CD8-positive, alpha-beta memory T cell (primary cell): Measurements from ENCODE around the gene HOXD8. TPM values are rescaled to one million over a fixed set of nuclear protein-coding genes. Genes with fewer than 3 reads are reported as not detected.

Experiments
- CTCF ChIA-PET: fragments of 350-600 bp; sonication (Branson Sonifier 250); formaldehyde crosslinking; loops from one replicate; lab custom pipeline; 2021; ENCODE audit warnings: antibody characterized with exemption; lab: Charles Lee
- POLR2A ChIA-PET: fragments of 350-600 bp; sonication (Branson Sonifier 250); formaldehyde crosslinking; loops from one replicate; lab custom pipeline; 2021; ENCODE audit warnings: antibody characterized with exemption; lab: Charles Lee
- DNase-seq, 5 donors: peaks; one replicate each; pipeline versions ENCODE4 v3.0.0 to v3.0.0-alpha.2; 2020 to 2022; ENCODE audit warnings: mixed read lengths in 1 of 5
- H3K27ac ChIP-seq: one replicate; pipeline ENCODE4 v1.7.0; 2013; ENCODE audit warnings: low read depth, mild to moderate bottlenecking, low read length, moderate library complexity
- H3K27me3 ChIP-seq: 2 replicates; pipeline ENCODE4 v1.7.0; 2013; ENCODE audit warnings: low read length, mild to moderate bottlenecking; ENCODE audit not compliant: insufficient read depth, poor library complexity, severe bottlenecking
- H3K36me3 ChIP-seq: 2 replicates; pipeline ENCODE4 v1.7.0; 2013; ENCODE audit warnings: mild to moderate bottlenecking, low read length, moderate library complexity; ENCODE audit not compliant: insufficient read depth
- H3K4me1 ChIP-seq: 2 replicates; pipeline ENCODE4 v1.7.0; 2013; ENCODE audit warnings: mild to moderate bottlenecking, low read length, moderate library complexity; ENCODE audit not compliant: insufficient read depth
- H3K4me3 ChIP-seq: 2 replicates; pipeline ENCODE4 v1.7.0; 2013; ENCODE audit warnings: mild to moderate bottlenecking, low read length
- H3K9me3 ChIP-seq: 2 replicates; pipeline ENCODE4 v1.7.0; 2013; ENCODE audit warnings: mild to moderate bottlenecking, low read length
- H3K27ac Mint-ChIP-seq, 8 donors: one replicate each; pipeline ENCODE4 v1.8.0; 2020 to 2021; ENCODE audit warnings: mixed read lengths in 8 of 8, mild to moderate bottlenecking in 6 of 8, inconsistent platforms in 3 of 8, moderate library complexity in 3 of 8
- H3K27me3 Mint-ChIP-seq, 2 donors: one replicate each; pipeline ENCODE4 v1.8.0; 2020 to 2021; ENCODE audit warnings: mixed read lengths in 2 of 2, mild to moderate bottlenecking in 1 of 2, moderate library complexity in 1 of 2
- H3K36me3 Mint-ChIP-seq, 3 donors: one replicate each; pipeline ENCODE4 v1.8.0; 2020 to 2021; ENCODE audit warnings: mixed read lengths in 3 of 3, inconsistent platforms in 1 of 3, mild to moderate bottlenecking in 1 of 3
- H3K4me1 Mint-ChIP-seq, 3 donors: one replicate each; pipeline ENCODE4 v1.8.0; 2020 to 2021; ENCODE audit warnings: mixed read lengths in 3 of 3, inconsistent platforms in 1 of 3, mild to moderate bottlenecking in 1 of 3
- H3K4me3 Mint-ChIP-seq, 7 donors: one replicate each; pipeline ENCODE4 v1.8.0; 2020 to 2021; ENCODE audit warnings: mixed read lengths in 7 of 7, mild to moderate bottlenecking in 6 of 7, moderate library complexity in 4 of 7, inconsistent platforms in 2 of 7
- H3K9me3 Mint-ChIP-seq, 5 donors: one replicate each; pipeline ENCODE4 v1.8.0; 2020 to 2022; ENCODE audit warnings: mixed read lengths in 5 of 5, mild to moderate bottlenecking in 3 of 5, moderate library complexity in 2 of 5, inconsistent platforms in 1 of 5
- polyA plus RNA-seq: library from polyadenylated mRNA; unstranded; fragments of 300-500 nt; fragmentation: Illumina TruSeq; gene quantifications from one replicate; pipeline ENCODE4 v1.2.3, GENCODE V29; 2021
- total RNA-seq, 2 experiments: library from RNA; stranded (reverse); gene quantifications; one replicate each; pipeline ENCODE4 v1.2.3, GENCODE V29; 2021

Gene HOXD8
- total and polyA plus RNA-seq, 3 experiments from 2014 or later, result not detected

DNA sequence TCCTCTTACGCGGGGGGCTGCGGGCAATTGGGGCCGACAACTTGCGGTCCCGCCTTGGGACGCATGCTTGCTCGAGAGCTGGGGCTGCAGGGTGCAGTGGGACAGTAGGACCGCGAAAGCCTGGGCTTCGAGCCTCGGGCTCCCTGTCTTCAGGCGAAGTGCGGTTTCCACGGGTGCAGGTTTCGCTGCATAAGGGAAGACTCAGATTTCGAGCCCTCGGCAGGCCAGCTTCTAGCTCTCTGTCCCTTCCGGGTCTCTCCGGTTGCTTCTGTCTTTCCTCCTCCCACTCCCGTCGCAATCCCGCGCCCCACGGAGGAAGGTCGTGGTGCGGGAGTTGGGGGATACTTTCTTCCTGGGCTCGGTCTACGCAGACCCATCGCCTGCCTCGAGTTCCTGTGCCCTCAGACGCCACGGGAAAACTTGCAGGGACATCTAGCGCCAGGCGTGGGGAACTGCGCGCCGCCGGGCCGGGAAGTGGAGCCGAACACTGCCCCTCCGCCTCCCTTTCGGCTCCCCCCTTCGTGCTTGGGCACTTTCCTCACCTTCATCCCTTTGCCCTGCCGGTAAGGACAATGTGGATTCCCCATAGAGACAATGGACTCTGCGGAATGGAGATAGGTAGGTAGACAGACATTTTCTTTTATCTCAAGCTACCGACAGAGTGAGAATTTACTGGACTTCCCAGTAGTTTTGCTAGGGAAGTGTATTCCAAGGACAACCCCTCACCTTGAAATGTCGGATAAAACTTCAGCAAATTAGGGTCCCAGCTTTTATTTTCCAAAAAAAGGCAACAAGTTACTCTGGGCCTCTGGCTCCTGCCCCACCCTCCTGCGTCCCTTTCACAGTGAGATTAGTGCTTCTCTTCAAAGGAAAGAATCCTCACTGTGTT is 41.2 kb upstream of the HOXD8 start:
- no peaks in the 10 kb centered on the region for H3K36me3 ChIP-seq
- H3K27ac ChIP-seq, result no peak overlapping the region
- Mint-ChIP-seq H3K27me3 (peaks cover 88 to 90% of the 10 kb centered on the region in 2 donors), H3K4me1 (peaks cover 8 to 18% (median 12%) of the 10 kb centered on the region in 3 donors), H3K4me3 (peak overlapping the region; percentile 41 to 85 (median 68)), H3K36me3 (peaks cover 0 to 4% (median 2%) of the 10 kb centered on the region in 3 donors), H3K27ac (peak overlapping the region in 2 of 8 donors; percentile 31 to 94), H3K9me3 (peaks cover 4 to 54% (median 43%) of the 10 kb centered on the region in 5 donors)
- no peak for DNase-seq
- peaks cover 91% of the 10 kb centered on the region for H3K27me3 ChIP-seq
- H3K9me3 ChIP-seq, result peaks cover 21% of the 10 kb centered on the region
- CTCF ChIA-PET, result interaction anchor here (0.8 to 1.9 kb wide), 2 partner anchors 9 to 26 kb away, joined by 3 to 5 read pairs; no protein-coding TSS in a partner anchor
- no peak overlapping the region for H3K4me3 ChIP-seq
- POLR2A ChIA-PET, result no interaction called here
- no peaks in the 10 kb centered on the region for H3K4me1 ChIP-seq

DNA sequence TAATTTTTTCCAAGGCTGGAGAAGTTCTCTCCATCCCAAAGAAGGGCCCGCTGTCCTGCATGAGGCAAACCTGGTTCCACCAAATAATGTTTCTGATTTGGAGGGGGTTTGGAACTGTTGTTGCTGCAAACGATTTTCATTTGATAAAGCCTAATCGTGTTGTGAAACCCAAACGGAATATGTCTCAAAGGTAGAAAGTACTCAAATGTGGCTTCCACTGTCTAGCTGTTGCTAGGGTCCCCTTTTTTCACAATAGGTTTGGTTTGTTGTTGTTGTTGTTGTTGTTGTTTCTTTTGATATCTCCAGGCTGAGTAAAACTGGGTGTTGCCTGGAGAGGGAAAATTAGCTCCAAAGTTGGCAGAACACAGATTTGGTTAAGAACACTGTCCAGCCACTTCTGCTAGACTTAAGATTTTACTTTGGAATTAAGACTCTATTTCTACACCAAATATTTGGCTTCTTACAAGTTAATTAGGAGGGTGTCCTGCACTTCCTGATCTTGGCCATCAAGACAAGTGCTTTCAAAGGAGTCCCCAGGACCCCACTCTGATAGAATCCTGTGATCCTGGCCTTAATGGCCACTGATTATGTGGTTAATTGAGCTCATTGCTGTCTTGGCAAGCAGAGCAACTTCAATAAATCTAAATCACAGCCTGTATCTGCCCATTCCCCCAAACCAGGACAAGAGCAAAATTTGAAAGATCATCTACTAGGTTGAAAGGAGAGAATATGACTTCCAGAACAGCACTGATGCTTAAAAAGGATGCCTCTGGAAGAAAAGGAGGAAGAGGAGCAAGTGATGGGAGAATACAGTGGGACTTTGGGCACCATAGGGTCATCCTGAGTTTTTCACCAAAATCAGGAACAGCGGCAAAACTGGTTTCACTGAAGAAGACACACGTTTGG is 40.3 kb upstream of the HOXD8 start:
- Histone ChIP-seq H3K4me3 (no peak overlapping the region), H3K27me3 (peaks cover 90% of the 10 kb centered on the region), H3K36me3 (no peaks in the 10 kb centered on the region), H3K9me3 (peaks cover 19% of the 10 kb centered on the region), H3K27ac (no peak overlapping the region), H3K4me1 (no peaks in the 10 kb centered on the region)
- Mint-ChIP-seq H3K4me1 (peaks cover 15 to 26% (median 20%) of the 10 kb centered on the region in 3 donors), H3K9me3 (peaks cover 4 to 54% (median 40%) of the 10 kb centered on the region in 5 donors), H3K36me3 (peaks cover 0 to 4% (median 2%) of the 10 kb centered on the region in 3 donors), H3K27ac (peak overlapping the region in 1 of 8 donors; percentile 68), H3K4me3 (peak overlapping the region in 1 of 7 donors; percentile 62), H3K27me3 (peaks cover 88 to 90% of the 10 kb centered on the region in 2 donors)
- no peak for DNase-seq
- CTCF ChIA-PET, result interaction anchor here (0.8 to 1.9 kb wide), 2 partner anchors 8 to 25 kb away, joined by 3 to 5 read pairs; no protein-coding TSS in a partner anchor
- POLR2A ChIA-PET, result interaction anchor here (1.0 kb wide), 1 partner anchor 1749 kb away, joined by 4 read pairs; no protein-coding TSS in a partner anchor

DNA sequence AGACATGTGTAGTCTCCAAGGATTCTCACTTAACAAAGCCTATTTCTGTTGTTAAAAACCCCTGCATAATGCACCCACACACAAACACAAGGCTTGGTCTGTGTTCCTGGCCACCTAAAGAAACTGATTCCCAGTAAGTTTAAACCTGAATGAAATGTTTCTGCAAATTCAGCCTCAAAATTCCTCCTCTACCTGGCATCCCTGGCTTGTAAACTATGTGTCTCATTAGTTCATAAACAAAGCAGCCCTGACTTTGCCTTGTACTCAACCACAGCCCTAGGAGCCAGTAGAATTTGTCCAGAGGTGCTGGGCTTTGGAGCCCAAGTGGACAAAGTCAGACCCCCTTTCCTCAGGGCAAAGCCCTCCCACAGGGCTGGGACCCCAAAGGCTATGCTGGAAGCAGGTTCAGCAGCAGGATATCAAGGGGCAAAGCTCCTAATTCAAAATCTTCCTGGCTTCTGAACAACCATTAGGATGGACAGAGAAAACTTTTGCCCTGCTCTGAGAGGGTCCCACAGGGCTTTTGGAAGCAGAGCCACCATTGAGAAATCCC is 39.6 kb upstream of the HOXD8 start:
- Mint-ChIP-seq H3K4me3 (peak overlapping the region in 2 of 7 donors; percentile 16 to 44), H3K4me1 (peaks cover 15 to 26% (median 21%) of the 10 kb centered on the region in 3 donors), H3K27me3 (peaks cover 89 to 90% of the 10 kb centered on the region in 2 donors), H3K36me3 (peaks cover 0 to 4% (median 2%) of the 10 kb centered on the region in 3 donors), H3K9me3 (peaks cover 4 to 49% (median 38%) of the 10 kb centered on the region in 5 donors), H3K27ac (peak overlapping the region in 1 of 8 donors; percentile 68)
- ChIA-PET POLR2A (interaction anchor here (1.0 kb wide), 1 partner anchor 1750 kb away, joined by 4 read pairs; no protein-coding TSS in a partner anchor), CTCF (no interaction called here)
- Histone ChIP-seq H3K36me3 (no peaks in the 10 kb centered on the region), H3K27me3 (peaks cover 89% of the 10 kb centered on the region), H3K4me1 (no peaks in the 10 kb centered on the region), H3K27ac (no peak overlapping the region), H3K9me3 (peaks cover 13% of the 10 kb centered on the region), H3K4me3 (no peak overlapping the region)
- no peak for DNase-seq

- peaks cover 0 to 4% (median 2%) of the 10 kb centered on the region in 3 donors for H3K36me3 Mint-ChIP-seq
- Histone ChIP-seq H3K27me3 (peaks cover 88% of the 10 kb centered on the region), H3K4me1 (no peaks in the 10 kb centered on the region), H3K27ac (no peak overlapping the region), H3K4me3 (no peak overlapping the region), H3K36me3 (no peaks in the 10 kb centered on the region), H3K9me3 (peaks cover 8% of the 10 kb centered on the region)
- H3K4me3 Mint-ChIP-seq, result peak overlapping the region in 2 of 7 donors; percentile 43 to 46
- peaks cover 9 to 48% (median 38%) of the 10 kb centered on the region in 5 donors for H3K9me3 Mint-ChIP-seq
- CTCF ChIA-PET, result no interaction called here
- peaks cover 90% of the 10 kb centered on the region in 2 donors for H3K27me3 Mint-ChIP-seq
- peak overlapping the region in 2 of 8 donors; percentile 47 to 68 for H3K27ac Mint-ChIP-seq
- POLR2A ChIA-PET, result no interaction called here
- DNase-seq, result no peak
- peaks cover 15 to 26% (median 22%) of the 10 kb centered on the region in 3 donors for H3K4me1 Mint-ChIP-seq
These were observed 38.6 kb upstream of the HOXD8 start for GRCh38 chr2:176090862-176091261.

- no peak overlapping the region for H3K4me3 ChIP-seq
- H3K4me1 ChIP-seq, result peaks cover 5% of the 10 kb centered on the region
- H3K36me3 Mint-ChIP-seq, result peaks cover 0 to 4% (median 2%) of the 10 kb centered on the region in 3 donors
- ChIA-PET POLR2A (no interaction called here), CTCF (no interaction called here)
- H3K4me3 Mint-ChIP-seq, result peak overlapping the region; percentile 46 to 81 (median 57)
- peaks cover 7% of the 10 kb centered on the region for H3K9me3 ChIP-seq
- no peak for DNase-seq
- H3K9me3 Mint-ChIP-seq, result peaks cover 11 to 49% (median 35%) of the 10 kb centered on the region in 5 donors
- H3K36me3 ChIP-seq, result no peaks in the 10 kb centered on the region
- H3K4me1 Mint-ChIP-seq, result peaks cover 18 to 32% (median 29%) of the 10 kb centered on the region in 3 donors
- peaks cover 91 to 93% of the 10 kb centered on the region in 2 donors for H3K27me3 Mint-ChIP-seq
- H3K27ac Mint-ChIP-seq, result peak overlapping the region in 4 of 8 donors; percentile 22 to 69 (median 58)
- no peak overlapping the region for H3K27ac ChIP-seq
- peaks cover 85% of the 10 kb centered on the region for H3K27me3 ChIP-seq
These were observed 37.9 kb upstream of the HOXD8 start for GRCh38 chr2:176091329-176092258.

- ChIA-PET POLR2A (no interaction called here), CTCF (no interaction called here)
- Histone ChIP-seq H3K27me3 (peaks cover 85% of the 10 kb centered on the region), H3K4me3 (no peak within 1 kb of the TSS), H3K36me3 (no peaks in the 10 kb centered on the region), H3K9me3 (peaks cover 4% of the 10 kb centered on the region), H3K27ac (no peak within 1 kb of the TSS), H3K4me1 (peaks cover 14% of the 10 kb centered on the region)
- Mint-ChIP-seq H3K4me3 (peak within 1 kb of the TSS; percentile 54 to 81 (median 57)), H3K27ac (peak within 1 kb of the TSS in 4 of 8 donors; percentile 22 to 69 (median 60)), H3K36me3 (peaks cover 0 to 2% (median 0%) of the 10 kb centered on the region in 3 donors), H3K4me1 (peaks cover 25 to 42% (median 38%) of the 10 kb centered on the region in 3 donors), H3K9me3 (peaks cover 8 to 42% (median 27%) of the 10 kb centered on the region in 5 donors), H3K27me3 (peaks cover 91% of the 10 kb centered on the region in 2 donors)
- no peak for DNase-seq
These were observed 37.0 kb upstream of the HOXD8 start, which contains the start of gene HOXD13 for GRCh38 chr2:176092270-176093144. TSS of gene HOXD13 (plus strand) at chr2:176092721. CDS start at chr2:176092891, 170 bp downstream.
